ENCODE data around the gene OR4E2. TPM values are rescaled to one million over a fixed set of nuclear protein-coding genes. Genes with fewer than 3 reads are reported as not detected.
"Not testable (repeated sequence)": the region's sequence is repeated elsewhere in the genome, so short reads cannot be mapped to it uniquely, and the experiment has no call there.

Gene OR4E2
- polyA plus RNA-seq, 1 donor from 2014 or later = not detected

- H3K9me2 ChIP-seq (ENCODE audit: insufficient read depth, low read length) = no peaks in the 10 kb centered on the region
- no peak overlapping the region for H3K4me3 ChIP-seq (ENCODE audit: low read length)
- no peaks in the 10 kb centered on the region for H3K79me2 ChIP-seq (replicated peaks; ENCODE audit: insufficient read depth, low read length)
- no peaks in the 10 kb centered on the region for H4K20me1 ChIP-seq (ENCODE audit: insufficient read depth)
- no peaks in the 10 kb centered on the region for H3K36me3 ChIP-seq (ENCODE audit: insufficient read depth, low read length)
- no peak overlapping the region for H3K9ac ChIP-seq (ENCODE audit: low read length)
- no peak overlapping the region for H3K27ac ChIP-seq (ENCODE audit: low read length)
- H3K27me3 ChIP-seq (ENCODE audit: insufficient read depth, low read depth, low read length) = no peaks in the 10 kb centered on the region
- no peaks in the 10 kb centered on the region for H3F3A ChIP-seq (ENCODE audit: insufficient read depth, low read length, poor library complexity, severe bottlenecking)
- no peak overlapping the region for H3K4me2 ChIP-seq (ENCODE audit: low read length)
- TF ChIP-seq MXI1 (conservative IDR thresholded peaks at IDR 0.05; ENCODE audit: poor library complexity, severe bottlenecking) (no peak), EP300 (conservative IDR thresholded peaks at IDR 0.05; ENCODE audit: poor library complexity, severe bottlenecking) (no peak), POLR2AphosphoS5 (IDR thresholded peaks at IDR 0.05) (no peak), RAD21 (conservative IDR thresholded peaks at IDR 0.05) (no peak), TAF1 (IDR thresholded peaks at IDR 0.05; ENCODE audit: low read depth) (no peak), EZH2 (IDR thresholded peaks at IDR 0.05; ENCODE audit: borderline replicate concordance, insufficient read depth, low read length, poor library complexity, severe bottlenecking) (no peak), CTCF (IDR thresholded peaks at IDR 0.05; ENCODE audit: poor library complexity, severe bottlenecking) (no peak), SMC3 (conservative IDR thresholded peaks at IDR 0.05; ENCODE audit: poor library complexity) (no peak)
- TF ChIP-seq, protein P1, sequence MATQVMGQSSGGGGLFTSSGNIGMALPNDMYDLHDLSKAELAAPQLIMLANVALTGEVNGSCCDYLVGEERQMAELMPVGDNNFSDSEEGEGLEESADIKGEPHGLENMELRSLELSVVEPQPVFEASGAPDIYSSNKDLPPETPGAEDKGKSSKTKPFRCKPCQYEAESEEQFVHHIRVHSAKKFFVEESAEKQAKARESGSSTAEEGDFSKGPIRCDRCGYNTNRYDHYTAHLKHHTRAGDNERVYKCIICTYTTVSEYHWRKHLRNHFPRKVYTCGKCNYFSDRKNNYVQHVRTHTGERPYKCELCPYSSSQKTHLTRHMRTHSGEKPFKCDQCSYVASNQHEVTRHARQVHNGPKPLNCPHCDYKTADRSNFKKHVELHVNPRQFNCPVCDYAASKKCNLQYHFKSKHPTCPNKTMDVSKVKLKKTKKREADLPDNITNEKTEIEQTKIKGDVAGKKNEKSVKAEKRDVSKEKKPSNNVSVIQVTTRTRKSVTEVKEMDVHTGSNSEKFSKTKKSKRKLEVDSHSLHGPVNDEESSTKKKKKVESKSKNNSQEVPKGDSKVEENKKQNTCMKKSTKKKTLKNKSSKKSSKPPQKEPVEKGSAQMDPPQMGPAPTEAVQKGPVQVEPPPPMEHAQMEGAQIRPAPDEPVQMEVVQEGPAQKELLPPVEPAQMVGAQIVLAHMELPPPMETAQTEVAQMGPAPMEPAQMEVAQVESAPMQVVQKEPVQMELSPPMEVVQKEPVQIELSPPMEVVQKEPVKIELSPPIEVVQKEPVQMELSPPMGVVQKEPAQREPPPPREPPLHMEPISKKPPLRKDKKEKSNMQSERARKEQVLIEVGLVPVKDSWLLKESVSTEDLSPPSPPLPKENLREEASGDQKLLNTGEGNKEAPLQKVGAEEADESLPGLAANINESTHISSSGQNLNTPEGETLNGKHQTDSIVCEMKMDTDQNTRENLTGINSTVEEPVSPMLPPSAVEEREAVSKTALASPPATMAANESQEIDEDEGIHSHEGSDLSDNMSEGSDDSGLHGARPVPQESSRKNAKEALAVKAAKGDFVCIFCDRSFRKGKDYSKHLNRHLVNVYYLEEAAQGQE (IDR thresholded peaks at IDR 0.05; ENCODE audit: borderline replicate concordance) = no peak
- no peak overlapping the region for H2AFZ ChIP-seq (ENCODE audit: low read depth, low read length)
- H3K9me3 ChIP-seq (ENCODE audit: low read length) = no peaks in the 10 kb centered on the region
These were observed 27.0 kb upstream of the OR4E2 start for GRCh38 chr14:21626491-21627230.

DNA sequence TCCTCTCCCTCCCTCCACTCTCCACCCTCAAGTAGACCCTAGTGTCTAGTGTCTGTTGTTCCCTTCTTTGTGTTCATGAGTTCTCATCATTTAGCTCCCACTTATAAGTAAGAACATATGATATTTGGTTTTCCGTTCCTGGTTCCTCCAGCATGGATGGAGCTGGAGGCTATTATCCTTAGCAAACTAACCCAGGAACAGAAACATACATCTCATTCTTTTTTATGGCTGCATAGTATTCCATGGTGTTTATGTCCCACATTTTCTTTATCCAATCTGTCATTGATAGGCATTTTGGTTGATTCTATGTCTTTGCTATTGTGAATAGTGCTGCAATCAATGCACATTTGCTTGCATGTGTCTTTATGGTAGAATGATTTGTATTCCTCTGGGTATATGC is 23.1 kb upstream of the OR4E2 start:
- H3K79me2 ChIP-seq (replicated peaks; ENCODE audit: insufficient read depth, low read length); H3K4me3 ChIP-seq (ENCODE audit: low read length); H4K20me1 ChIP-seq (ENCODE audit: insufficient read depth); H3K36me3 ChIP-seq (ENCODE audit: insufficient read depth, low read length); H2AFZ ChIP-seq (ENCODE audit: low read depth, low read length); H3F3A ChIP-seq (ENCODE audit: insufficient read depth, low read length, poor library complexity, severe bottlenecking); H3K27me3 ChIP-seq (ENCODE audit: insufficient read depth, low read depth, low read length); H3K9me3 ChIP-seq (ENCODE audit: low read length); H3K9me2 ChIP-seq (ENCODE audit: insufficient read depth, low read length); H3K4me2 ChIP-seq (ENCODE audit: low read length); H3K27ac ChIP-seq (ENCODE audit: low read length); H3K9ac ChIP-seq (ENCODE audit: low read length): not testable (repeated sequence)

Measured in neural cell (in vitro differentiated cells).